ENCODE measurements around the gene MARCKS.

MARCKS gene

GRCh38 chr6:113829696-113830045, 27.5 kb upstream of the MARCKS start:
- Histone ChIP-seq H3K27me3 (ENCODE audit: low read depth, low read length) (no peaks in the 10 kb centered on the region), H2AFZ (ENCODE audit: low read depth, low read length) (no peak overlapping the region)

GRCh38 chr6:113830140-113830539, 27.0 kb upstream of the MARCKS start:
- no peak overlapping the region for H2AFZ ChIP-seq (ENCODE audit: low read depth, low read length)
- no peak overlapping the region for H3K4me2 ChIP-seq (ENCODE audit: low read length)
- H3K27me3 ChIP-seq (ENCODE audit: low read depth, low read length): no peaks in the 10 kb centered on the region
- no peaks in the 10 kb centered on the region for H3K79me2 ChIP-seq (ENCODE audit: low read length)
- H3K4me1 ChIP-seq (ENCODE audit: low read length): peaks cover 4% of the 10 kb centered on the region; the same call in 1 of the 2 replicates
- H4K20me1 ChIP-seq (ENCODE audit: insufficient read depth, low read length): no peaks in the 10 kb centered on the region
- H3K9ac ChIP-seq (ENCODE audit: low read length): no peak overlapping the region
- no peak overlapping the region for H3K4me3 ChIP-seq (ENCODE audit: low read length)
- TF ChIP-seq CTCF (IDR thresholded peaks at IDR 0.05; ENCODE audit: low read depth, low read length) (no peak), EZH2phosphoT487 (IDR thresholded peaks at IDR 0.05; ENCODE audit: low read depth) (no peak)
- no peak overlapping the region for H3K27ac ChIP-seq (ENCODE audit: low read length)
- no peaks in the 10 kb centered on the region for H3K36me3 ChIP-seq (replicated peaks; ENCODE audit: low read depth, low read length)
- no peaks in the 10 kb centered on the region for H3K9me3 ChIP-seq (ENCODE audit: insufficient read depth, low read length)

More at GRCh38 chr6:113829696-113830045, 27.5 kb upstream of the MARCKS start:
- no peaks in the 10 kb centered on the region for H3K36me3 ChIP-seq (replicated peaks; ENCODE audit: low read depth, low read length)
- peaks cover 4% of the 10 kb centered on the region; the same call in 1 of the 2 replicates for H3K4me1 ChIP-seq (ENCODE audit: low read length)
- H3K4me2 ChIP-seq (ENCODE audit: low read length): no peak overlapping the region
- TF ChIP-seq CTCF (IDR thresholded peaks at IDR 0.05; ENCODE audit: low read depth, low read length) (no peak), EZH2phosphoT487 (IDR thresholded peaks at IDR 0.05; ENCODE audit: low read depth) (no peak)
- no peak overlapping the region for H3K27ac ChIP-seq (ENCODE audit: low read length)
- H3K9me3 ChIP-seq (ENCODE audit: insufficient read depth, low read length): no peaks in the 10 kb centered on the region
- H4K20me1 ChIP-seq (ENCODE audit: insufficient read depth, low read length): no peaks in the 10 kb centered on the region
- H3K4me3 ChIP-seq (ENCODE audit: low read length): no peak overlapping the region
- H3K79me2 ChIP-seq (ENCODE audit: low read length): no peaks in the 10 kb centered on the region
- H3K9ac ChIP-seq (ENCODE audit: low read length): no peak overlapping the region

GRCh38 chr6:113833537-113833936, 23.6 kb upstream of the MARCKS start:
- H3K79me2 ChIP-seq (ENCODE audit: low read length): no peaks in the 10 kb centered on the region

GRCh38 chr6:113837170-113837569, 20.0 kb upstream of the MARCKS start:
- Histone ChIP-seq H2AFZ (ENCODE audit: low read depth, low read length) (no peak overlapping the region), H3K79me2 (ENCODE audit: low read length) (no peaks in the 10 kb centered on the region)

More at GRCh38 chr6:113833537-113833936, 23.6 kb upstream of the MARCKS start:
- Histone ChIP-seq H3K4me2 (ENCODE audit: low read length) (no peak overlapping the region), H3K4me1 (ENCODE audit: low read length) (no peaks in the 10 kb centered on the region), H3K27me3 (ENCODE audit: low read depth, low read length) (no peaks in the 10 kb centered on the region), H3K9ac (ENCODE audit: low read length) (no peak overlapping the region), H3K27ac (ENCODE audit: low read length) (no peak overlapping the region), H4K20me1 (ENCODE audit: insufficient read depth, low read length) (no peaks in the 10 kb centered on the region), H2AFZ (ENCODE audit: low read depth, low read length) (no peak overlapping the region), H3K36me3 (replicated peaks; ENCODE audit: low read depth, low read length) (no peaks in the 10 kb centered on the region), H3K4me3 (ENCODE audit: low read length) (no peak overlapping the region), H3K9me3 (ENCODE audit: insufficient read depth, low read length) (no peaks in the 10 kb centered on the region)
- TF ChIP-seq CTCF (IDR thresholded peaks at IDR 0.05; ENCODE audit: low read depth, low read length) (no peak), EZH2phosphoT487 (IDR thresholded peaks at IDR 0.05; ENCODE audit: low read depth) (no peak)

More at GRCh38 chr6:113837170-113837569, 20.0 kb upstream of the MARCKS start:
- no peak overlapping the region for H3K27ac ChIP-seq (ENCODE audit: low read length)
- no peaks in the 10 kb centered on the region for H3K27me3 ChIP-seq (ENCODE audit: low read depth, low read length)
- TF ChIP-seq CTCF (IDR thresholded peaks at IDR 0.05; ENCODE audit: low read depth, low read length): no peak
- no peak for TF ChIP-seq EZH2phosphoT487 (IDR thresholded peaks at IDR 0.05; ENCODE audit: low read depth)
- no peaks in the 10 kb centered on the region for H3K9me3 ChIP-seq (ENCODE audit: insufficient read depth, low read length)
- H4K20me1 ChIP-seq (ENCODE audit: insufficient read depth, low read length): no peaks in the 10 kb centered on the region
- H3K4me2 ChIP-seq (ENCODE audit: low read length): no peak overlapping the region
- H3K36me3 ChIP-seq (replicated peaks; ENCODE audit: low read depth, low read length): no peaks in the 10 kb centered on the region
- H3K4me1 ChIP-seq (ENCODE audit: low read length): peaks cover 14% of the 10 kb centered on the region
- no peak overlapping the region for H3K4me3 ChIP-seq (ENCODE audit: low read length)
- no peak overlapping the region for H3K9ac ChIP-seq (ENCODE audit: low read length)

Data from OCI-LY3 (cell line).